Measurements from ENCODE around the gene PDYN.
"Not testable (repeated sequence)": the region's sequence is repeated elsewhere in the genome, so short reads cannot be mapped to it uniquely, and the experiment has no call there.

PDYN gene

GRCh38 chr20:1993986-1994385 is at the start of gene PDYN:
PDYN (minus strand) TSS chr20:1994058; CDS start chr20:1983084, 10,974 bp downstream.
- DNase-seq (ENCODE audit: low read depth) = no peak
- in situ Hi-C loops (cut with HindIII; ENCODE audit: low sequenced_read_pairs) = no loop called here
- TF ChIP-seq CTCF (IDR thresholded peaks at IDR 0.05; ENCODE audit: low read depth, low read length, missing control alignments) = no peak
- no peak within 1 kb of the TSS for H3K4me3 ChIP-seq (ENCODE audit: low read depth, low read length)

GRCh38 chr20:2042400-2042799 is 48.5 kb upstream of the PDYN start:
- DNase-seq (ENCODE audit: low read depth) = no peak
- in situ Hi-C loops (cut with HindIII; ENCODE audit: low sequenced_read_pairs) = loop anchor here (10.0 kb wide), 1 partner anchor 68 kb away; no protein-coding TSS in a partner anchor
- TF ChIP-seq CTCF (IDR thresholded peaks at IDR 0.05; ENCODE audit: low read depth, low read length, missing control alignments) = no peak
- no peak overlapping the region for H3K4me3 ChIP-seq (ENCODE audit: low read depth, low read length)

GRCh38 chr20:2038161-2038560 is 44.3 kb upstream of the PDYN start:
- no peak for TF ChIP-seq CTCF (IDR thresholded peaks at IDR 0.05; ENCODE audit: low read depth, low read length, missing control alignments)
- DNase-seq (ENCODE audit: low read depth) = no peak
- H3K4me3 ChIP-seq (ENCODE audit: low read depth, low read length) = no peak overlapping the region
- in situ Hi-C loops (cut with HindIII; ENCODE audit: low sequenced_read_pairs) = no loop called here

- H3K4me3 ChIP-seq (ENCODE audit: low read depth, low read length) = no peak overlapping the region
- no peak for DNase-seq (ENCODE audit: low read depth)
- in situ Hi-C loops (cut with HindIII; ENCODE audit: low sequenced_read_pairs) = no loop called here
- TF ChIP-seq CTCF (IDR thresholded peaks at IDR 0.05; ENCODE audit: low read depth, low read length, missing control alignments) = no peak
Observed at GRCh38 chr20:2037296-2037914, 43.5 kb upstream of the PDYN start.

GRCh38 chr20:2036357-2036756 is 42.5 kb upstream of the PDYN start:
- DNase-seq (ENCODE audit: low read depth); H3K4me3 ChIP-seq (ENCODE audit: low read depth, low read length); in situ Hi-C loops (cut with HindIII; ENCODE audit: low sequenced_read_pairs): not testable (repeated sequence)

- no peak for DNase-seq (ENCODE audit: low read depth)
- H3K4me3 ChIP-seq (ENCODE audit: low read depth, low read length) = no peak overlapping the region
- no peak for TF ChIP-seq CTCF (IDR thresholded peaks at IDR 0.05; ENCODE audit: low read depth, low read length, missing control alignments)
- in situ Hi-C loops (cut with HindIII; ENCODE audit: low sequenced_read_pairs) = no loop called here
Observed at GRCh38 chr20:2032168-2032567, 38.3 kb upstream of the PDYN start.

- in situ Hi-C loops (cut with HindIII; ENCODE audit: low sequenced_read_pairs) = no loop called here
- TF ChIP-seq CTCF (IDR thresholded peaks at IDR 0.05; ENCODE audit: low read depth, low read length, missing control alignments) = no peak
Observed at GRCh38 chr20:2026514-2026913, 32.7 kb upstream of the PDYN start.

More at GRCh38 chr20:2026514-2026913, 32.7 kb upstream of the PDYN start:
- H3K4me3 ChIP-seq (ENCODE audit: low read depth, low read length) = no peak overlapping the region
- no peak for DNase-seq (ENCODE audit: low read depth)
